Endothelial cell (in vitro differentiated cells): ENCODE results near the gene SEMA4D. TPM values are rescaled to one million over a fixed set of nuclear protein-coding genes. Genes with fewer than 3 reads are reported as not detected.

Experiments used
- DNase-seq: peaks from one replicate; pipeline ENCODE4 v3.0.0; 2021; ENCODE audit warnings: low spot score
- H3K27ac Mint-ChIP-seq: one replicate; pipeline ENCODE4 v1.8.0; 2021; ENCODE audit warnings: mixed read lengths, inconsistent platforms; ENCODE audit not compliant: unreplicated experiment
- H3K27me3 Mint-ChIP-seq: one replicate; pipeline ENCODE4 v1.8.0; 2021; ENCODE audit warnings: mild to moderate bottlenecking, moderate library complexity, mixed read lengths, inconsistent platforms; ENCODE audit not compliant: unreplicated experiment
- H3K36me3 Mint-ChIP-seq: one replicate; pipeline ENCODE4 v1.8.0; 2021; ENCODE audit warnings: mild to moderate bottlenecking, low read depth, mixed read lengths, inconsistent platforms; ENCODE audit not compliant: unreplicated experiment
- H3K4me1 Mint-ChIP-seq: one replicate; pipeline ENCODE4 v1.8.0; 2021; ENCODE audit warnings: mild to moderate bottlenecking, mixed read lengths, inconsistent platforms; ENCODE audit not compliant: unreplicated experiment
- H3K4me3 Mint-ChIP-seq: one replicate; pipeline ENCODE4 v1.8.0; 2021; ENCODE audit warnings: mild to moderate bottlenecking, mixed read lengths, inconsistent platforms; ENCODE audit not compliant: unreplicated experiment
- H3K9me3 Mint-ChIP-seq: one replicate; pipeline ENCODE4 v1.8.0; 2021; ENCODE audit warnings: mixed read lengths, inconsistent platforms; ENCODE audit not compliant: unreplicated experiment
- CTCF ChIP-seq: fragments of 200-600 bp; sonication (generic); IDR thresholded peaks from one replicate; pipeline ENCODE4 v1.5.0; 2021; ENCODE audit warnings: antibody characterized with exemption; ENCODE audit not compliant: unreplicated experiment
- total RNA-seq: library from RNA; stranded (reverse); fragmentation: NEBNext Ultra II Directional; extraction: Animal tissue kit (Norgen Biotek cat#: 25700); gene quantifications from one replicate; pipeline ENCODE4 v1.2.1, GENCODE V29; 2021; ENCODE audit not compliant: unreplicated experiment

The SEMA4D gene
- total RNA-seq, 1 donor from 2014 or later = 14.8 TPM

- peaks cover 2% of the 10 kb centered on the region for H3K27me3 Mint-ChIP-seq
- no peaks in the 10 kb centered on the region for H3K9me3 Mint-ChIP-seq
- no peak overlapping the region for H3K4me3 Mint-ChIP-seq
- H3K27ac Mint-ChIP-seq = no peak overlapping the region
- H3K36me3 Mint-ChIP-seq = peaks cover 32% of the 10 kb centered on the region
- no peak for TF ChIP-seq CTCF
- DNase-seq = no peak
- H3K4me1 Mint-ChIP-seq = no peaks in the 10 kb centered on the region
Measured at GRCh38 chr9:89340332-89340731, 157.6 kb downstream of the SEMA4D start.

- TF ChIP-seq CTCF = no peak
- DNase-seq = no peak
- no peak overlapping the region for H3K27ac Mint-ChIP-seq
- peaks cover 30% of the 10 kb centered on the region for H3K36me3 Mint-ChIP-seq
- no peak overlapping the region for H3K4me3 Mint-ChIP-seq
- H3K27me3 Mint-ChIP-seq = peaks cover 2% of the 10 kb centered on the region
- no peaks in the 10 kb centered on the region for H3K9me3 Mint-ChIP-seq
- no peaks in the 10 kb centered on the region for H3K4me1 Mint-ChIP-seq
Measured at GRCh38 chr9:89339807-89340206, 158.1 kb downstream of the SEMA4D start.

- no peaks in the 10 kb centered on the region for H3K27me3 Mint-ChIP-seq
- H3K27ac Mint-ChIP-seq = no peak overlapping the region
- DNase-seq = no peak
- H3K36me3 Mint-ChIP-seq = peaks cover 21% of the 10 kb centered on the region
- TF ChIP-seq CTCF = no peak
- H3K4me3 Mint-ChIP-seq = no peak overlapping the region
- no peaks in the 10 kb centered on the region for H3K9me3 Mint-ChIP-seq
- H3K4me1 Mint-ChIP-seq = no peaks in the 10 kb centered on the region
Measured at GRCh38 chr9:89330513-89330912, 167.4 kb downstream of the SEMA4D start.

- no peak for DNase-seq
- peaks cover 21% of the 10 kb centered on the region for H3K36me3 Mint-ChIP-seq
- H3K4me1 Mint-ChIP-seq = no peaks in the 10 kb centered on the region
- H3K9me3 Mint-ChIP-seq = no peaks in the 10 kb centered on the region
- H3K4me3 Mint-ChIP-seq = no peak overlapping the region
- no peak overlapping the region for H3K27ac Mint-ChIP-seq
- no peaks in the 10 kb centered on the region for H3K27me3 Mint-ChIP-seq
- no peak for TF ChIP-seq CTCF
Measured at GRCh38 chr9:89329917-89330316, 168.0 kb downstream of the SEMA4D start.

- H3K27ac Mint-ChIP-seq = no peak overlapping the region
- TF ChIP-seq CTCF = no peak
- no peaks in the 10 kb centered on the region for H3K9me3 Mint-ChIP-seq
- DNase-seq = no peak
- peaks cover 2% of the 10 kb centered on the region for H3K4me1 Mint-ChIP-seq
- no peaks in the 10 kb centered on the region for H3K27me3 Mint-ChIP-seq
- peaks cover 6% of the 10 kb centered on the region for H3K36me3 Mint-ChIP-seq
- H3K4me3 Mint-ChIP-seq = no peak overlapping the region
Measured at GRCh38 chr9:89328064-89328463, 169.8 kb downstream of the SEMA4D start.
